ENCODE measurements around the gene DHX16. TPM values are rescaled to one million over a fixed set of nuclear protein-coding genes. Genes with fewer than 3 reads are reported as not detected.

Gene DHX16
- total RNA-seq, 2 experiments from 2014 or later, result 27.1 to 37.5 TPM

DNA sequence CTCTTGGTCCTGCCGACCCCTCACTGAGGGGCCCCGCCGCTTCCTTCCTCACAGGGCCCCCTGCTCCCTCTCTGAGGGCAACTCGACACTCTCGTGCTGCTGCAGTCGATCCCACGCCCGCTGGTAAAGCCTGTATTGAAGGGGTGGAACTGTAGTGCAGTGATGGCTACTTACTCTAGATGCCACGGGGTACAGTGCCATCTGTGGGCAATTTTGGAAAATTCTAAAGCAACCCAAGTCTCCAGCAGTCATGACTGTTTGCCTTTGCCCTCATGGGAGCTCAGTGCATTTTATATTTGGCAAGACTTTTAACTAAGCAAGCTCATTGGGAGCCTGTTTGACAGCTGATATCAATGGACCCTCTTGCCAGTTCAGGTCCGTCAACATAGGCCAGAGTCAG is 32.3 kb downstream of the DHX16 start:
- CTCF ChIA-PET (ENCODE audit: unreplicated experiment), result no interaction called here
- H3K27ac ChIP-seq (ENCODE audit: low read depth, low read length, poor library complexity, severe bottlenecking), result no peak overlapping the region

DNA sequence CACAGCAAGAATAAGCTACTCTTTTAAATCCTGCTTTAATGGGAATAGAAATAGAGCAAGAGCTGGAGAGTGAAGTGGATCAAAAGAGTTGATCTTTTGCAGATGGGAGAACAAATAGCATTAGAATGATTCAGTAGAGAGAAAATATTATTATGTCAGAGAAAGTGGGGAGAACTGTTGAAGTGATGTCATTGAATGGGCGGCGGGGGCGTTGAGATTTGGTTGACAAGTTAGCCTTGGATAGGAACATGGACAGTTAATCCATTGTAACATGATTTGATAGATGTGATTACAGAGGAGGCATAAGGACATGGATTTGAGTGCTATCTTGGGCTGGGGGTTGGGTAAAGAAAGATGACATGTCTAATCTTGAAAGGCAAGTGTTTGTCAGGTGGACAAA is 37.0 kb downstream of the DHX16 start:
- Histone ChIP-seq H3K9me2 (ENCODE audit: insufficient read depth, low read length) (no peaks in the 10 kb centered on the region), H3K4me2 (ENCODE audit: low read length) (no peak overlapping the region), H3K79me2 (ENCODE audit: insufficient read depth, low read depth, low read length) (no peaks in the 10 kb centered on the region), H3K4me3 (ENCODE audit: low read depth, low read length, poor library complexity, severe bottlenecking) (no peak overlapping the region), H2AFZ (ENCODE audit: low read length) (no peak overlapping the region), H4K20me1 (ENCODE audit: insufficient read depth, low read length) (no peaks in the 10 kb centered on the region), H3K4me1 (ENCODE audit: insufficient read depth, low read length, poor library complexity, severe bottlenecking) (no peaks in the 10 kb centered on the region), H3K36me3 (ENCODE audit: insufficient read depth, low read length) (peaks cover 22% of the 10 kb centered on the region), H3K27ac (ENCODE audit: low read depth, low read length, poor library complexity, severe bottlenecking) (no peak overlapping the region), H3K9me3 (ENCODE audit: low read length) (no peaks in the 10 kb centered on the region)
- CTCF ChIA-PET (ENCODE audit: unreplicated experiment), result no interaction called here
- TSS peak; percentile 48 for BruUV-seq (replicated peaks)
- TF ChIP-seq EZH2phosphoT487 (IDR thresholded peaks at IDR 0.05; ENCODE audit: borderline replicate concordance, low read depth, low read length) (no peak), CTCF (conservative IDR thresholded peaks at IDR 0.05; ENCODE audit: low read length) (no peak)
- intact Hi-C loops (cut with micrococcal nuclease; ENCODE audit: unreplicated experiment), result no loop called here
- POLR2A ChIA-PET, result interaction anchor here (0.7 to 0.8 kb wide), 2 partner anchors 16 to 55 kb away, joined by 3 to 4 read pairs; partner anchors contain the start of gene NRM
- DNase-seq (ENCODE audit: low spot score), result no peak

More for the DNA sequence above, 32.3 kb downstream of the DHX16 start:
- TF ChIP-seq EZH2phosphoT487 (IDR thresholded peaks at IDR 0.05; ENCODE audit: borderline replicate concordance, low read depth, low read length) (no peak), CTCF (conservative IDR thresholded peaks at IDR 0.05; ENCODE audit: low read length) (peak; percentile 39; the same call in 1 of the 2 replicates)
- H3K4me2 ChIP-seq (ENCODE audit: low read length), result no peak overlapping the region
- no peaks in the 10 kb centered on the region for H3K79me2 ChIP-seq (ENCODE audit: insufficient read depth, low read depth, low read length)
- H4K20me1 ChIP-seq (ENCODE audit: insufficient read depth, low read length), result no peaks in the 10 kb centered on the region
- no peaks in the 10 kb centered on the region for H3K9me2 ChIP-seq (ENCODE audit: insufficient read depth, low read length)
- no peaks in the 10 kb centered on the region for H3K9me3 ChIP-seq (ENCODE audit: low read length)
- DNase-seq (ENCODE audit: low spot score), result no peak
- POLR2A ChIA-PET, result interaction anchor here (1.1 kb wide), 2 partner anchors 12 to 22 kb away, joined by 3 to 4 read pairs; partner anchors contain the start of gene MRPS18B
- intact Hi-C loops (cut with micrococcal nuclease; ENCODE audit: unreplicated experiment), result no loop called here
- H3K4me1 ChIP-seq (ENCODE audit: insufficient read depth, low read length, poor library complexity, severe bottlenecking), result no peaks in the 10 kb centered on the region
- H2AFZ ChIP-seq (ENCODE audit: low read length), result no peak overlapping the region
- no peak overlapping the region for H3K4me3 ChIP-seq (ENCODE audit: low read depth, low read length, poor library complexity, severe bottlenecking)
- BruUV-seq (replicated peaks), result no TSS peak
- H3K36me3 ChIP-seq (ENCODE audit: insufficient read depth, low read length), result peaks cover 12% of the 10 kb centered on the region

All from OCI-LY7 (cell line).